UCSD-AML1 (cell line): ENCODE measurements around the gene ZCCHC8.
"Not testable (repeated sequence)": the region's sequence is repeated elsewhere in the genome, so short reads cannot be mapped to it uniquely, and the experiment has no call there.

Experiments
- DNase-seq: peaks from one replicate; lab custom pipeline; 2025; ENCODE audit not compliant: unreplicated experiment; lab: John Stamatoyannopoulos, UW

Gene ZCCHC8

GRCh38 chr12:122513028-122513427 is 12.3 kb upstream of the ZCCHC8 start:
- DNase-seq = not testable (repeated sequence)

- DNase-seq = no peak
These were observed 7.4 kb upstream of the ZCCHC8 start for GRCh38 chr12:122508163-122508562.

- no peak for DNase-seq
These were observed 5.7 kb upstream of the ZCCHC8 start for GRCh38 chr12:122506393-122506938.

GRCh38 chr12:122505419-122506051 is 4.8 kb upstream of the ZCCHC8 start:
- no peak for DNase-seq

- no peak for DNase-seq
These were observed 3.3 kb upstream of the ZCCHC8 start for GRCh38 chr12:122503783-122504590.

GRCh38 chr12:122503147-122503751 is 2.5 kb upstream of the ZCCHC8 start:
- no peak for DNase-seq

- no peak for DNase-seq
These were observed 807 bp upstream of the ZCCHC8 start for GRCh38 chr12:122501489-122501989.

- peak; percentile 60 for DNase-seq
These were observed 594 bp downstream of the ZCCHC8 start for GRCh38 chr12:122499991-122500684.

GRCh38 chr12:122495258-122495657 is 5.5 kb downstream of the ZCCHC8 start:
- no peak for DNase-seq

GRCh38 chr12:122493222-122493621 is 7.5 kb downstream of the ZCCHC8 start:
- DNase-seq = not testable (repeated sequence)

GRCh38 chr12:122491991-122492390 is 8.7 kb downstream of the ZCCHC8 start:
- DNase-seq = no peak

GRCh38 chr12:122489038-122489437 is 11.7 kb downstream of the ZCCHC8 start:
- no peak for DNase-seq

- not testable (repeated sequence) for DNase-seq
These were observed 12.9 kb downstream of the ZCCHC8 start for GRCh38 chr12:122487807-122488206.

- DNase-seq = no peak
These were observed 13.8 kb downstream of the ZCCHC8 start for GRCh38 chr12:122486805-122487426.

- not testable (repeated sequence) for DNase-seq
These were observed 14.4 kb downstream of the ZCCHC8 start for GRCh38 chr12:122486360-122486759.

GRCh38 chr12:122484385-122484784 is 16.3 kb downstream of the ZCCHC8 start:
- not testable (repeated sequence) for DNase-seq

- no peak for DNase-seq
These were observed 16.8 kb downstream of the ZCCHC8 start for GRCh38 chr12:122483969-122484368.

- no peak for DNase-seq
These were observed 18.9 kb downstream of the ZCCHC8 start for GRCh38 chr12:122481861-122482260.

GRCh38 chr12:122480753-122481152 is 20.0 kb downstream of the ZCCHC8 start:
- no peak for DNase-seq

- DNase-seq = no peak
These were observed 26.4 kb downstream of the ZCCHC8 start for GRCh38 chr12:122474324-122474716.
